Uterus (tissue), 2 donors: Measurements from ENCODE around the gene ANO6.

Source experiments
- CTCF ChIP-seq, 4 experiments: fragments of 200-600 bp in 2 of 4; fragments of 450-650 bp in 2 of 4; sonication (generic) in 2 of 4; IDR thresholded peaks; one replicate each; pipeline ENCODE4 v1.5.1; 2016 to 2019; ENCODE audit warnings: antibody characterized with exemption in 4 of 4, mild to moderate bottlenecking in 2 of 4, moderate library complexity in 1 of 4
- POLR2A ChIP-seq, 2 donors: fragments of 450-650 bp; IDR thresholded peaks; one replicate each; pipeline ENCODE4 v1.6.1; 2016; ENCODE audit warnings: antibody characterized with exemption in 2 of 2, mild to moderate bottlenecking in 1 of 2, moderate library complexity in 1 of 2

- TF ChIP-seq CTCF (IDR thresholded peaks at IDR 0.05) (no peak), POLR2A (IDR thresholded peaks at IDR 0.05) (no peak)
Measured at GRCh38 chr12:45312012-45312411, 96.1 kb downstream of the ANO6 start.
